H1 (cell line): Measurements from ENCODE around the gene MAD2L1BP. TPM values are rescaled to one million over a fixed set of nuclear protein-coding genes. Genes with fewer than 3 reads are reported as not detected.

ENCODE experiments used
- CTCF ChIA-PET: fragments of 300-600 bp; sonication (Branson Sonifier 250); formaldehyde crosslinking; loops from one replicate; lab custom pipeline; 2021; ENCODE audit not compliant: partially characterized antibody; lab: Charles Lee
- POLR2A ChIA-PET: fragments of 300-600 bp; sonication (Branson Sonifier 250); formaldehyde crosslinking; loops from one replicate; lab custom pipeline; 2021; ENCODE audit warnings: inconsistent platforms; ENCODE audit not compliant: partially characterized antibody; lab: Charles Lee
- DNase-seq, 2 experiments: peaks; one replicate each; pipeline versions ENCODE4 v3.0.0 to v3.0.0-alpha.2; 2010 to 2022; ENCODE audit warnings: low spot score in 2 of 2, low read depth in 1 of 2, mixed read lengths in 1 of 2
- FAIRE-seq: peaks from 2 replicates; lab custom pipeline; 2011; peaks lifted over from hg19 to GRCh38; lab: Jason Lieb, UNC
- H2AFZ ChIP-seq: 2 replicates; pipeline ENCODE4 v1.8.1; 2012; ENCODE audit warnings: low read length, inconsistent platforms
- H2AK5ac ChIP-seq: 2 replicates; pipeline ENCODE4 v1.6.1; 2013; ENCODE audit warnings: low read depth, low read length
- H2BK120ac ChIP-seq: replicated peaks from 2 replicates; pipeline ENCODE3; 2013; ENCODE audit warnings: low read depth, low read length, inconsistent platforms
- H2BK12ac ChIP-seq: 2 replicates; pipeline ENCODE4 v1.6.1; 2013; ENCODE audit warnings: low read depth, low read length
- H2BK15ac ChIP-seq: 2 replicates; pipeline ENCODE4 v1.6.1; 2013; ENCODE audit warnings: low read length
- H2BK20ac ChIP-seq: 2 replicates; pipeline ENCODE4 v1.6.1; 2013; ENCODE audit warnings: low read length
- H2BK5ac ChIP-seq: 2 replicates; pipeline ENCODE4 v1.6.1; 2013; ENCODE audit warnings: low read depth, low read length
- H3K14ac ChIP-seq: 2 replicates; pipeline ENCODE4 v1.6.1; 2013; ENCODE audit warnings: inconsistent platforms; ENCODE audit not compliant: insufficient read length
- H3K18ac ChIP-seq: 2 replicates; pipeline ENCODE4 v1.6.1; 2013; ENCODE audit warnings: low read length; ENCODE audit errors: extremely low read depth
- H3K23ac ChIP-seq: 2 replicates; pipeline ENCODE4 v1.6.1; 2013; ENCODE audit warnings: inconsistent platforms; ENCODE audit not compliant: insufficient read length
- H3K23me2 ChIP-seq: 2 replicates; pipeline ENCODE4 v1.6.1; 2013; ENCODE audit warnings: low read depth, low read length
- H3K27ac ChIP-seq: 2 replicates; pipeline ENCODE4 v1.6.1; 2011; ENCODE audit warnings: low read depth, low read length, inconsistent platforms
- H3K27me3 ChIP-seq, 4 experiments: replicated peaks in 1 of 4; 1 replicate in 1 of 4; 2 replicates in 3 of 4; pipeline versions ENCODE4 v1.6.1 to v1.8.1; 2011 to 2013; ENCODE audit warnings: low read length in 3 of 4, mild to moderate bottlenecking in 3 of 4, inconsistent platforms in 2 of 4, mixed read lengths in 2 of 4, moderate library complexity in 1 of 4; ENCODE audit not compliant: control insufficient read depth in 3 of 4, insufficient read depth in 3 of 4; ENCODE audit errors: extremely low read depth in 1 of 4
- H3K36me3 ChIP-seq, 4 experiments: 2 replicates each; pipeline versions ENCODE4 v1.6.1 to v1.8.1; 2011 to 2013; ENCODE audit warnings: mild to moderate bottlenecking in 4 of 4, low read length in 3 of 4, moderate library complexity in 2 of 4, control low read depth in 1 of 4, inconsistent platforms in 1 of 4; ENCODE audit not compliant: insufficient read depth in 4 of 4, control insufficient read depth in 2 of 4
- H3K4ac ChIP-seq: replicated peaks from 2 replicates; pipeline ENCODE3; 2013; ENCODE audit warnings: low read length, low read depth, mixed read lengths, inconsistent platforms; ENCODE audit not compliant: insufficient read length
- H3K4me1 ChIP-seq, 4 experiments: replicated peaks in 1 of 4; 1 replicate in 1 of 4; 2 replicates in 3 of 4; pipeline versions ENCODE4 v1.6.1 to v1.8.1; 2011 to 2013; ENCODE audit warnings: low read length in 3 of 4, inconsistent platforms in 2 of 4, mixed read lengths in 1 of 4; ENCODE audit not compliant: insufficient read depth in 4 of 4, control insufficient read depth in 3 of 4
- H3K4me2 ChIP-seq, 2 experiments: 2 replicates each; pipeline versions ENCODE4 v1.6.1 to v1.8.1; 2011 to 2013; ENCODE audit warnings: low read depth in 2 of 2, low read length in 2 of 2, control low read depth in 1 of 2, inconsistent platforms in 1 of 2, mild to moderate bottlenecking in 1 of 2; ENCODE audit not compliant: insufficient read depth in 1 of 2
- H3K4me3 ChIP-seq, 4 experiments: fragments of 200-600, 300-600 bp in 1 of 4; sonication (generic), shearing (Covaris generic), sonication (Bioruptor Twin) in 1 of 4; 2 replicates each; pipeline versions ENCODE4 v1.5.1 to v1.8.1; 2011 to 2016; ENCODE audit warnings: low read length in 4 of 4, low read depth in 3 of 4, control low read depth in 2 of 4, inconsistent platforms in 2 of 4, mild to moderate bottlenecking in 2 of 4, mixed read lengths in 1 of 4, moderate library complexity in 1 of 4; ENCODE audit not compliant: insufficient read depth in 2 of 4; ENCODE audit errors: extremely low read depth in 1 of 4
- H3K56ac ChIP-seq: replicated peaks from 2 replicates; pipeline ENCODE3; 2013; ENCODE audit warnings: low read depth, mild to moderate bottlenecking, mixed read lengths, low read length, inconsistent platforms; ENCODE audit not compliant: insufficient read length
- H3K79me1 ChIP-seq: 2 replicates; pipeline ENCODE4 v1.6.1; 2013; ENCODE audit warnings: low read depth, low read length, control low read depth
- H3K79me2 ChIP-seq, 2 experiments: 2 replicates each; pipeline versions ENCODE4 v1.6.1 to v1.8.1; 2012 to 2013; ENCODE audit warnings: low read length in 2 of 2, mild to moderate bottlenecking in 2 of 2, inconsistent platforms in 1 of 2; ENCODE audit not compliant: insufficient read depth in 2 of 2, control insufficient read depth in 1 of 2
- H3K9ac ChIP-seq, 4 experiments: replicated peaks in 1 of 4; 1 replicate in 1 of 4; 2 replicates in 3 of 4; pipeline versions ENCODE4 v1.6.1 to v1.8.1; 2011 to 2013; ENCODE audit warnings: low read depth in 3 of 4, low read length in 3 of 4, control low read depth in 2 of 4, mild to moderate bottlenecking in 2 of 4, moderate library complexity in 2 of 4, inconsistent platforms in 1 of 4; ENCODE audit errors: extremely low read depth in 1 of 4
- H3K9me3 ChIP-seq, 2 experiments: 2 replicates each; pipeline versions ENCODE4 v1.6.1 to v1.8.1; 2012 to 2013; ENCODE audit warnings: mild to moderate bottlenecking in 2 of 2, moderate library complexity in 2 of 2, control low read depth in 1 of 2, inconsistent platforms in 1 of 2, low read depth in 1 of 2, low read length in 1 of 2, mixed read lengths in 1 of 2; ENCODE audit not compliant: insufficient read depth in 2 of 2
- H4K20me1 ChIP-seq, 2 experiments: replicated peaks in 1 of 2; 2 replicates each; pipeline versions ENCODE3 to v1.8.1; 2011 to 2013; ENCODE audit warnings: inconsistent platforms in 2 of 2, low read length in 2 of 2, mild to moderate bottlenecking in 1 of 2; ENCODE audit not compliant: insufficient read depth in 2 of 2, control insufficient read depth in 1 of 2
- H4K5ac ChIP-seq: 2 replicates; pipeline ENCODE4 v1.6.1; 2013; ENCODE audit warnings: low read length, low read depth, mixed read lengths, inconsistent platforms; ENCODE audit not compliant: insufficient read length
- H4K8ac ChIP-seq: 2 replicates; pipeline ENCODE4 v1.8.0; 2013; ENCODE audit warnings: mild to moderate bottlenecking, moderate library complexity, low read length, inconsistent platforms; ENCODE audit not compliant: insufficient read depth; ENCODE audit errors: extremely low read depth
- H4K91ac ChIP-seq: replicated peaks from 2 replicates; pipeline ENCODE3; 2013; ENCODE audit warnings: low read length, mixed read lengths, inconsistent platforms; ENCODE audit not compliant: insufficient read length
- ATF2 ChIP-seq: IDR thresholded peaks from 2 replicates; pipeline ENCODE4 v1.6.1; 2012; ENCODE audit warnings: low read length, inconsistent platforms
- CHD1 ChIP-seq: IDR thresholded peaks from 2 replicates; pipeline ENCODE4 v1.6.1; 2012; ENCODE audit warnings: low read depth, low read length, improper control_type of control experiment
- CREB1 ChIP-seq: IDR thresholded peaks from 2 replicates; pipeline ENCODE4 v1.6.1; 2012; ENCODE audit warnings: inconsistent platforms
- FOSL1 ChIP-seq: IDR thresholded peaks from 2 replicates; pipeline ENCODE4 v1.6.1; 2011; ENCODE audit warnings: mild to moderate bottlenecking, low read depth, low read length, moderate library complexity; ENCODE audit not compliant: insufficient read depth
- JUND ChIP-seq: IDR thresholded peaks from 2 replicates; pipeline ENCODE4 v1.6.1; 2011; ENCODE audit warnings: mild to moderate bottlenecking, improper control_type of control experiment, low read length
- KDM5A ChIP-seq: fragments of 200-600 bp; IDR thresholded peaks from 2 replicates; pipeline ENCODE4 v1.7.1; 2012; ENCODE audit warnings: mild to moderate bottlenecking, low read length, inconsistent platforms, mixed read lengths
- MAX ChIP-seq: IDR thresholded peaks from 2 replicates; pipeline ENCODE4 v1.6.1; 2012; ENCODE audit warnings: inconsistent platforms
- RNF2 ChIP-seq: fragments of 200-900, 300-1000 bp; sonication (generic); IDR thresholded peaks from 2 replicates; pipeline ENCODE4 v1.7.1; 2016; ENCODE audit warnings: borderline replicate concordance, low read depth, mild to moderate bottlenecking, antibody characterized with exemption, low read length; ENCODE audit not compliant: poor library complexity, severe bottlenecking; ENCODE audit errors: missing control alignments
- WGBS, 2 experiments: shearing (Covaris generic) in 1 of 2; methylation state at CpG; one replicate each; pipeline versions ENCODE4 v1.1.6 to v1.1.7; 2013 to 2015; ENCODE audit warnings: low lambda C conversion rate in 2 of 2, mixed read lengths in 2 of 2, inconsistent platforms in 1 of 2, low coverage in 1 of 2, missing lambda C conversion rate in 1 of 2; ENCODE audit not compliant: insufficient replicate concordance in 2 of 2, insufficient coverage in 1 of 2, insufficient read length in 1 of 2; ENCODE audit errors: extremely low coverage in 1 of 2, missing lambda C conversion rate in 1 of 2; 5-methylcytosine and 5-hydroxymethylcytosine counted together
- polyA plus RNA-seq, 7 experiments: library from polyadenylated mRNA; depleted of rRNA in 3 of 7; stranded (reverse) in 5 of 7; unstranded in 2 of 7; fragments of >200 nt in 5 of 7; fragments of 200-250 nt in 2 of 7; gene quantifications; 1 replicate in 5 of 7; 2 replicates in 1 of 7; 4 replicates in 1 of 7; pipeline versions ENCODE4 v1.2.1 to v1.2.3, GENCODE V29; 2011 to 2013; ENCODE audit warnings: missing spikeins in 2 of 7, mixed read lengths in 2 of 7
- total RNA-seq: library from RNA; stranded (reverse); fragmentation: NEBNext Ultra II Directional; extraction: Animal tissue kit (Norgen Biotek cat#: 25700); gene quantifications from 2 replicates; pipeline ENCODE4 v1.2.1, GENCODE V29; 2021

The MAD2L1BP gene
- total and polyA plus RNA-seq, 2 of the 8 experiments (the other 6 are each of a cell fraction or from before 2014, with no cell fraction given) = 35.5 to 70.0 TPM

- Histone ChIP-seq H3K23ac (no peak overlapping the region), H2BK120ac (no peak overlapping the region), H3K14ac (no peak overlapping the region), H3K9me3 (no peaks in the 10 kb centered on the region), H3K9ac (no peak overlapping the region), H4K5ac (no peak overlapping the region), H4K20me1 (peaks cover 0 to 8% of the 10 kb centered on the region in 2 experiments), H4K8ac (no peak overlapping the region), H3K27me3 (no peaks in the 10 kb centered on the region), H3K18ac (no peak overlapping the region), H2BK5ac (no peak overlapping the region), H2BK12ac (no peak overlapping the region), H3K4me1 (peaks cover 0 to 15% (median 10%) of the 10 kb centered on the region in 4 experiments; a peak in 6 of 7 replicates), H3K4me2 (no peak overlapping the region), H3K4ac (no peak overlapping the region), H4K91ac (no peak overlapping the region), H3K23me2 (no peaks in the 10 kb centered on the region), H2AFZ (no peak overlapping the region), H2BK15ac (no peak overlapping the region), H3K79me1 (no peaks in the 10 kb centered on the region), H3K36me3 (peaks cover 33 to 66% (median 40%) of the 10 kb centered on the region in 4 experiments), H3K56ac (no peak overlapping the region), H3K79me2 (no peaks in the 10 kb centered on the region), H2AK5ac (no peak overlapping the region), H2BK20ac (no peak overlapping the region), H3K4me3 (no peak overlapping the region), H3K27ac (no peak overlapping the region)
- TF ChIP-seq RNF2 (no peak), CHD1 (no peak), MAX (no peak), JUND (no peak), FOSL1 (no peak), ATF2 (no peak), KDM5A (no peak), CREB1 (no peak)
- DNase-seq (no peak), FAIRE-seq (no peak)
- 94% methylated on average over 15 of the region's 15 CpGs; no CpG with 5 or more reads in 1 of the 2 experiments for WGBS, 2 experiments
- POLR2A ChIA-PET = interaction anchor here (10.0 kb wide), 1 partner anchor 13 kb away, joined by 85 read pairs; the partner anchor contains the start of gene MRPS18A
- CTCF ChIA-PET = interaction anchor here (0.7 to 12.6 kb wide), 9 partner anchors 15 to 550 kb away, joined by 3 to 146 read pairs (median 3); partner anchors contain the start of gene SLC29A1
Measured at GRCh38 chr6:43673444-43674084, 37.9 kb downstream of the MAD2L1BP start.
